Mucosa of stomach (tissue), 1 donor: ENCODE measurements around the gene TSSK2.

ENCODE experiments used
- H3K27me3 ChIP-seq: one replicate; pipeline ENCODE4 v1.7.0; 2013; ENCODE audit warnings: mild to moderate bottlenecking, low read length; ENCODE audit not compliant: control insufficient read depth, insufficient read depth
- H3K36me3 ChIP-seq: one replicate; pipeline ENCODE4 v1.7.0; 2013; ENCODE audit warnings: low read length; ENCODE audit not compliant: control insufficient read depth, insufficient read depth
- H3K4me1 ChIP-seq: one replicate; pipeline ENCODE4 v1.7.0; 2013; ENCODE audit warnings: mild to moderate bottlenecking, low read length; ENCODE audit not compliant: control insufficient read depth, insufficient read depth
- H3K4me3 ChIP-seq: one replicate; pipeline ENCODE4 v1.7.0; 2013; ENCODE audit warnings: low read length
- H3K9ac ChIP-seq: one replicate; pipeline ENCODE4 v1.7.0; 2013; ENCODE audit warnings: mild to moderate bottlenecking, low read length, moderate library complexity
- H3K9me3 ChIP-seq: one replicate; pipeline ENCODE4 v1.7.0; 2013; ENCODE audit warnings: mild to moderate bottlenecking, low read length, moderate library complexity; ENCODE audit not compliant: control insufficient read depth
- donor health status: Pancreatic carcinoma.

TSSK2 gene

DNA sequence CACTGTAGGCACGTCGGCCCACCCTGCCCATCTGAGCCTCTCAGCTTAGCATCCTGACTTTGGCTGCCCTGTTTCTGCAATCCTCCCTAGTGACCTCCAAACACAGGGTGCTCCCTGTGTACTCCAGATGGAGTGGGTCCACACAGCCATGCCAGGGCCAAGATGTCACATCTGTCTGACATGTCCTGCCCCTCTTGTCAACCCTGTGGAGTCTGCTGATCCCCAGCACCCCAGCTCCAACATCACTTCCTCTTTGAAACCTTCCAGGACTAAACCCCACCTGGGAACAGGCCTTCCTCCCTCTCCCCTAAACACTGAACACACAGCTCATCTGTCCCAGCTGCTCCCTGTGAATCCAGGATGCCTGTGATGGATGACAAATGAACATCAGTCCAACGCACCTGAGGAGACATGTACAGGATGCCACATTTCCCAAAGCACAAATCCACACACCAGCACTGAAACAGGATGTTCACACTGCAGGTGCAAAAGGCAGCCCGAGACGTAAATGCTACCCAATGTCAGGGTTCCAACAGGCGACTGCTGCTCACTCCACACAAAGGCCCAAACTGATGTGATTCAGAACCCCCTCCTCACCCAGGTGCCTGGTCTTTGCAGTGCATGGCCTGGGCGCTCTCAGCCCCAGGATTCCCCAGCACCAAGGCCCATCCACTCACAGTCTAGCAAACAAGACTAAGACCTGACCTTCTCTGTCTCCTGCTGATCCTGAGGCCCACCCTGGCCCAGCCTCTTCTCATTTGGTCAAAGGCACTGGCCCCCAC, 2.0 kb upstream of the TSSK2 start:
- no peaks in the 10 kb centered on the region for H3K4me1 ChIP-seq
- H3K36me3 ChIP-seq = no peaks in the 10 kb centered on the region
- peaks cover 3% of the 10 kb centered on the region for H3K27me3 ChIP-seq
- no peak overlapping the region for H3K4me3 ChIP-seq
- no peak overlapping the region for H3K9ac ChIP-seq
- no peaks in the 10 kb centered on the region for H3K9me3 ChIP-seq

- peaks cover 3% of the 10 kb centered on the region for H3K27me3 ChIP-seq
- H3K9me3 ChIP-seq = no peaks in the 10 kb centered on the region
- H3K36me3 ChIP-seq = no peaks in the 10 kb centered on the region
- H3K4me1 ChIP-seq = no peaks in the 10 kb centered on the region
- H3K9ac ChIP-seq = no peak overlapping the region
- H3K4me3 ChIP-seq = no peak overlapping the region
Measured at GRCh38 chr22:19129871-19130270, 1.2 kb upstream of the TSSK2 start.

DNA sequence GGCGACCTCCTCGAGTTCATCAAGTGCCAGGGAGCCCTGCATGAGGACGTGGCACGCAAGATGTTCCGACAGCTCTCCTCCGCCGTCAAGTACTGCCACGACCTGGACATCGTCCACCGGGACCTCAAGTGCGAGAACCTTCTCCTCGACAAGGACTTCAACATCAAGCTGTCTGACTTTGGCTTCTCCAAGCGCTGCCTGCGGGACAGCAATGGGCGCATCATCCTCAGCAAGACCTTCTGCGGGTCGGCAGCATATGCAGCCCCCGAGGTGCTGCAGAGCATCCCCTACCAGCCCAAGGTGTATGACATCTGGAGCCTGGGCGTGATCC, 542 bp downstream of the TSSK2 start:
- Histone ChIP-seq H3K9me3 (no peaks in the 10 kb centered on the region), H3K4me3 (no peak overlapping the region), H3K36me3 (no peaks in the 10 kb centered on the region), H3K4me1 (no peaks in the 10 kb centered on the region), H3K9ac (no peak overlapping the region), H3K27me3 (no peaks in the 10 kb centered on the region)

DNA sequence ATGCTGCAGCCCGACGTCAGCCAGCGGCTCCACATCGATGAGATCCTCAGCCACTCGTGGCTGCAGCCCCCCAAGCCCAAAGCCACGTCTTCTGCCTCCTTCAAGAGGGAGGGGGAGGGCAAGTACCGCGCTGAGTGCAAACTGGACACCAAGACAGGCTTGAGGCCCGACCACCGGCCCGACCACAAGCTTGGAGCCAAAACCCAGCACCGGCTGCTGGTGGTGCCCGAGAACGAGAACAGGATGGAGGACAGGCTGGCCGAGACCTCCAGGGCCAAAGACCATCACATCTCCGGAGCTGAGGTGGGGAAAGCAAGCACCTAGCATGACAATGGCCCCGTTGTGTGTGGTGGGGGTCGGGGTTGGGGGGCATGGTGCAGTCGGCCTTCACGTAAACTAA, 1.0 kb downstream of the TSSK2 start:
- Histone ChIP-seq H3K4me3 (no peak overlapping the region), H3K9ac (no peak overlapping the region), H3K9me3 (no peaks in the 10 kb centered on the region), H3K36me3 (no peaks in the 10 kb centered on the region), H3K4me1 (no peaks in the 10 kb centered on the region), H3K27me3 (no peaks in the 10 kb centered on the region)

DNA sequence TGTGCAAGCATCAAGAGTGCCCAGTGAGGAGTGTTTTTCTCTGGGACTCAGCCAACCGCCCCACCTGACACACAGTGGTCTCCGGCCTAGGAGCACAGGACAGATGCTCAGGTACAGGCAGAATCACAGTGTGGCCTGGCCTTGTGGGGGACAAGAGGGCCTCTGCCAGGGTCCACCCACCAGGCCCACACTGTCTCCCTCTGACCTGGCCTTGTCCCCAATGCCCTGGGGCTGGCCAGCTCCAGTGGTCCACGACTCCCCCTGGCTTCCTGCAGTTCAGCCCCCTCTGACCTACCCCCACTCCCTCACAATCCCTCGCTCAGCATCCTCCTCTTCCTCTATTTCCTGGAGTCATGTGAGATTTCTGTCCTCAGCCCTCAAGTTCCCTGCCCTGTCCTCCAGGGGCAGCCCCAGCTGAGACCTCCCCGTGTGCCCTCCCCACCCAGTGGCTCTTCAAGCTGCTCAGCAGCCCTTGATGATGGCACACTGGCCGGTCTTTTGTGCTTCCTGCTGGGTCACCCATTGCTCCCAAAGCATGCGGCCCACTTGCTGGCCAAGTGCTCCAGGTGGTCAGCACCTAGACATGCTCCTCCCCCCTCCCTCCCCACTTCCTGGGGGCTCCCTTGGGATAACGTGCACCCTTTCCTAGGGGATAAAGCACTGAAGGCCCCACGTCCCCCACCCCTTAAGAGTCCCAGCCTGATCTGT, 1.7 kb downstream of the TSSK2 start:
- Histone ChIP-seq H3K4me3 (no peak overlapping the region), H3K27me3 (no peaks in the 10 kb centered on the region), H3K9me3 (no peaks in the 10 kb centered on the region), H3K9ac (no peak overlapping the region), H3K4me1 (no peaks in the 10 kb centered on the region), H3K36me3 (peaks cover 4% of the 10 kb centered on the region)

GRCh38 chr22:19133561-19133960, 2.5 kb downstream of the TSSK2 start:
- Histone ChIP-seq H3K4me1 (no peaks in the 10 kb centered on the region), H3K27me3 (no peaks in the 10 kb centered on the region), H3K36me3 (peaks cover 8% of the 10 kb centered on the region), H3K4me3 (no peak overlapping the region), H3K9ac (no peak overlapping the region), H3K9me3 (no peaks in the 10 kb centered on the region)

DNA sequence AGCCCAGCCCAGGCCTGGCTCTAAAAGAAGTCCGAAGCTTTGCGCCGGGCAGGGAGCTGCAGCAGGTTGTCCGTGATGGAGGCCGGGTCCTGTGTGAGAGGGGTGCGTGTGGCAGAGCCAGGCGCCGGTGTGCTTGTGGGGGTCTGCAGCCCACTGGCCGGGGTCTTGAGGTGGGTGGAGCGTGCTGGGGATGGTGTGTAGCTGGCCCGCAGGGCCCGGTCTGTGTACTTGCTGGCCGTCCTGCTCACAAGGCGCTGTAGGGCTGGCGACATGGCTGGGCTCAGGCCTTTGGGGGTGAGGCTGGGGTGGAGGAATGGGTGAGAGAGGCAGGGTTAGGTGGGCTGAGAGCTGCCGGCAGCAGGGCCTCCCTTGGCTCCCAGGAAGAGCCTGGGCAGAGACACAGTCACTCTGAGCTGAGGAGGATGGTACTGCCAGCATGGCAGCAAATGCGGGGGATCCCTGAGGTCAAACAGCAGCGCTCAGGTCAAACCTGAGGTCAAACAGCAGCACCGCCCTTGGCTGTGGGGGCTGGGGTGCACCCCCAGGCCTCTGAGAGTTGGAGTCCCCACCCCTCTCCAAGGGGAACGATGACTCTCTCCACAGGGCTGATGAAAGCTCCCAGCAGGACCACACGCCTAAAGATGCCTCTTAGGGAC, 3.2 kb downstream of the TSSK2 start:
- Histone ChIP-seq H3K9ac (no peak overlapping the region), H3K36me3 (peaks cover 15% of the 10 kb centered on the region), H3K27me3 (no peaks in the 10 kb centered on the region), H3K4me1 (no peaks in the 10 kb centered on the region), H3K4me3 (no peak overlapping the region), H3K9me3 (no peaks in the 10 kb centered on the region)

DNA sequence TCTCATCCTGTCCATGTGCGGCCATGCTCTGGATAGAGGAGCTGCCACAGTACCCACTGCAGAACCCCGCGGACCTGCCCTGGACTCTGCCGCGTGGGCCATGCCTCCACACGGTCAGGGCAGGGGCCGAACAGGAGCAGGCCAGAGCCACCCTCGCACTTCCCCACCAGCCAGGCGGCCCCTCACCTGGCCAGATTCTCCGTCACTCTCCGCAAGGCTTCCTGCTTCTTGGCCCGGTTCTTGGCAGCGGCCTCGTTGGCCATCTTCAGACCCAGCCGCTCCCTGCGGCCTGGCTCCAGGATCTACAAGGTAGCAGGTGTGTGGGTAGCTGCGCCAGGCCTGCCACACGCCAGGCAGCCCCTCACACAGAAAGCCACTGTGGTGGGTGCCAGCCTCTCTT, 3.8 kb downstream of the TSSK2 start:
- no peaks in the 10 kb centered on the region for H3K4me1 ChIP-seq
- no peak overlapping the region for H3K4me3 ChIP-seq
- no peak overlapping the region for H3K9ac ChIP-seq
- H3K27me3 ChIP-seq = no peaks in the 10 kb centered on the region
- peaks cover 21% of the 10 kb centered on the region for H3K36me3 ChIP-seq
- no peaks in the 10 kb centered on the region for H3K9me3 ChIP-seq

DNA sequence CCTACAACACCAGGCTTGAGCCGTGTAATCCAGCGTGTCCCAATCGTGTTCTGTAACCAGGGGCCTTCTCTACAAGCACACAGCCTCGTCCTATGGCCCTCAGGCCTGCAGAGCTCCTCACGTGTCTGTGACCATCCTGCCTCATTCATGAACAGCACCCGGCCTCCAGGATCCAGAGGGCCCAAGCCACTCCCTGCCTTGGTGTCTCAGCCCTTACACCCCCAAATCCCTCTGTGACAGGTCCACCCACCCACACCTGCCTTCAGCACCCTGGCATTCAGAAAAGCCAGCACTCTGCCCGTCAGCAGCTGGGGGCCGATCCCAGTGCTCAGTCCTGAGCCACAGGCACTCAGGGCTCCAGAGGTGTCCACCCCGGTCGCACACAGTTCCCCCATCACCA, 5.8 kb downstream of the TSSK2 start:
- H3K4me3 ChIP-seq = no peak overlapping the region
- H3K4me1 ChIP-seq = no peaks in the 10 kb centered on the region
- no peaks in the 10 kb centered on the region for H3K9me3 ChIP-seq
- H3K9ac ChIP-seq = no peak overlapping the region
- peaks cover 30% of the 10 kb centered on the region for H3K36me3 ChIP-seq
- no peaks in the 10 kb centered on the region for H3K27me3 ChIP-seq

GRCh38 chr22:19137384-19138216, 6.5 kb downstream of the TSSK2 start:
- H3K4me3 ChIP-seq = no peak overlapping the region
- H3K4me1 ChIP-seq = no peaks in the 10 kb centered on the region
- no peaks in the 10 kb centered on the region for H3K9me3 ChIP-seq
- peaks cover 30% of the 10 kb centered on the region for H3K36me3 ChIP-seq
- no peak overlapping the region for H3K9ac ChIP-seq
- H3K27me3 ChIP-seq = no peaks in the 10 kb centered on the region

GRCh38 chr22:19138217-19139000, 7.3 kb downstream of the TSSK2 start:
- H3K9me3 ChIP-seq = no peaks in the 10 kb centered on the region
- H3K27me3 ChIP-seq = no peaks in the 10 kb centered on the region
- no peak overlapping the region for H3K9ac ChIP-seq
- H3K4me1 ChIP-seq = peaks cover 3% of the 10 kb centered on the region
- peaks cover 30% of the 10 kb centered on the region for H3K36me3 ChIP-seq
- H3K4me3 ChIP-seq = no peak overlapping the region
